Stimulated activated CD8-positive, alpha-beta memory T cell treated with anti-CD3 and anti-CD28 coated beads, Interleukin-7, amount 100 ng/mL, for 24 hours (primary cell): ENCODE measurements around the gene CPZ.

ENCODE experiments used
- DNase-seq: peaks from one replicate; pipeline ENCODE4 v3.0.0-alpha.2; 2020; ENCODE audit warnings: low read depth

CPZ gene

DNA sequence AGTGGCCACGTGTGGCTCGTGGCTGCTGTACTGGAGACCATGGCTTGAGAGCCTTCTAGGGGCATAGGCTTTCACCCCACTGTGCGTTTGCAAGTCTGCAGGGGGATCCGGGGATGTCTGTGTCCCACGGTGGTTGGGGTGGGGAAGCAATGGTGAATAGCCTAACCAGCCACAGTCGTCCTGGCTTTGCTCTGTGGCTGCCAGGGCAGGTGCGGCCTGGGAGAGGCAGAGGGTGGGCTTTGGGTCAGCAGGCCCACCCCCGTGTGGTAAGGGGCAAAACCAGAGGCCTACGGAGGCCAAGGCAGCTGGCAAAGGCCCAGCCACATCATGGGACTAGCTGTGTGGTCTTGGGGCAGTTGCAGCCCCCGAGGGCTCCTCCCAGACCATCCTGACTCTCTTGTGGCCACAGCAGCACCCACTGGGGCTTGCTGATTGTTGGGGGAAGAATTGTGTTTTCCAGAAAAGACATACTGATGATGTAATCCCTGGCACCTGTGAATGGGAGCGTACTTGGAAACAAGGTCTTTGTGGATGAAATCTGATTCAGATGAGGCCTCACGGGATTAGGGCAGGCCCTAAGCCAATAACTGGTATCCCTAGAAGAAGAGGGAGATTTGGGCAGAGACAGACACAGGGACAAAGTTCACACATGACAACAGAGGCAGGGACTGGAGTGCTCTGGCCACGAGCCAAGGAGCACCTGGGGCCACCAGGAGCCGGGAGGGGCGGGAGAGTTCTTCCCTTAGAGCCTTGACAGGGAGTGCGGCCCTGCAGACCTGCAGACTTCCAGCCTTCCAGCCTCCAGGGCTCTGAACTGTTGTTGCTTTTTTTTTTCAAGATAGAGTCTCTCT lies 2.9 kb downstream of the CPZ start:
- no peak for DNase-seq

- DNase-seq = no peak
These were observed 4.3 kb downstream of the CPZ start for GRCh38 chr4:8596891-8597290.

GRCh38 chr4:8597319-8597718 lies 4.8 kb downstream of the CPZ start:
- no peak for DNase-seq

- no peak for DNase-seq
These were observed 5.2 kb downstream of the CPZ start for GRCh38 chr4:8597791-8598190.

- no peak for DNase-seq
These were observed 6.0 kb downstream of the CPZ start for GRCh38 chr4:8598391-8599090.

DNA sequence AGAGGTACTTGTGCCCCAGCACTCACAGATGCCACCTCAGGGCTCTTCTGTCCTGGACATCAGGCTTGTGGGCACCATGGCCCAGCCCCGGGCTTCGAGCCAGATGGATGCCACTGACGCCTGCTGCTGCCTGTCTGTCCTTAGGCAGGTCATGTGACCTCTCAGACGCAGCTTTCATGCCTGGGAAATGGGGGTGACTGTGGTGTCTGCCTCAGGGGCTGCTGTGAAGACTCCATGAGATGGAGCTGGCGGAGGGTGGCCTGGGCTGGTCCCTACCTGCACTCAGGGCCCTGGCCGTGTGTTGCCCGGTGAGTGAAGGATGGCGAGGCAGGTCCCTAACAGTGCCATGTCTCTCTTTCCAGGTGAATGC lies 6.5 kb downstream of the CPZ start:
- no peak for DNase-seq

GRCh38 chr4:8599657-8600056 lies 7.1 kb downstream of the CPZ start:
- no peak for DNase-seq

DNA sequence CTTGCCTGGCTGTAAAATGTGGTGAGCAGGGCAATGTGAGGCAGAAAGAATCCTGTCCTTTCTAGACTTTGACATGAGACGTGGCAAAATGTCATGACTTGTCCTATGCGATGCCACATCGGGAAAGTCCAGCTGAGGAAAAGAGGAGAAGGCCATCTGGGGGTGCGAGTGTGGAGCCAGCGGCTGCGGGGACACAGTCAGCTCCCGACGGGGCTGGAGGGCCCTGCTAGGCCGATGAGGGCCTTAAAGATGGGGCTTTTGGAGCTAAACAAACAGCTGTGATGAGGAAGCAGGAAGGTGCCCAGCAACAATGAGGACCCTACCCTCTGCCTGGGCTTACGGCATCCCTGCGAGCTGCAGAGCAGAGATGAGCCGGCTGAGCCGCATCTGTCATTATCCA lies 7.7 kb downstream of the CPZ start:
- no peak for DNase-seq

DNA sequence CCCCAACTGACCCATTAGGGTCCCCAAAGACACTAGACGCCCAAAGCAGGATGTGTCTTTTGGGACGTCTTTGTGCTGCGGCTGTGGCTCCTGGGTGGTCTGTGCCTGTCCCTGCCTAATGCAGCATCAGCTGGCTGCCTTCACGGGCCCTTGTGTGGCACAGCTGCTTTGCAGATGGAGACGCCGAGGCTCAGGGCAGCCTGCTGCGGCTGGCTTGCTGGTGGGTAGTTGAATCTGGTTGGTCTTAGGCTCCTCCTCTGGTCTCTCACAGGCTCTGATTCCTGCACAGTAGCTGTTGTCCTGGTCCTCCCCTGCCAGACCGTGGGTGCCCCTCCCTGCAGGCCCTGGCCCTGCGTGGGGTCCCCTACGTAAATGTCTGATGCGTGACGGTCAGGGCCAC lies 8.1 kb downstream of the CPZ start:
- no peak for DNase-seq

DNA sequence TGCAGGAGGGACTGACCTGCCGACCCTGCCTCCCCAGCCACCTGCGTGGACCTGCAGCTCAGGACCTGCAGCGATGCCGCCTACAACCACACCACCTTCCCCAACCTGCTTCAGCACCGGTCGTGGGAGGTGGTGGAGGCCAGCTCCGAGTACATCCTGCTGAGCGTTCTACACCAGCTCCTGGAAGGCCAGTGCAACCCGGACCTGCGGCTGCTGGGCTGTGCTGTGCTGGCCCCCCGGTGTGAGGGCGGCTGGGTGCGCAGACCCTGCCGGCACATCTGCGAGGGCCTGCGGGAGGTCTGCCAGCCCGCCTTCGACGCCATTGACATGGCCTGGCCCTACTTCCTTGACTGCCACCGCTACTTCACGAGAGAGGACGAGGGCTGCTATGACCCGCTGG lies 8.5 kb downstream of the CPZ start:
- no peak for DNase-seq

GRCh38 chr4:8601556-8601955 lies 9.0 kb downstream of the CPZ start:
- DNase-seq = no peak

- DNase-seq = no peak
These were observed 10.3 kb downstream of the CPZ start for GRCh38 chr4:8602686-8603430.

DNA sequence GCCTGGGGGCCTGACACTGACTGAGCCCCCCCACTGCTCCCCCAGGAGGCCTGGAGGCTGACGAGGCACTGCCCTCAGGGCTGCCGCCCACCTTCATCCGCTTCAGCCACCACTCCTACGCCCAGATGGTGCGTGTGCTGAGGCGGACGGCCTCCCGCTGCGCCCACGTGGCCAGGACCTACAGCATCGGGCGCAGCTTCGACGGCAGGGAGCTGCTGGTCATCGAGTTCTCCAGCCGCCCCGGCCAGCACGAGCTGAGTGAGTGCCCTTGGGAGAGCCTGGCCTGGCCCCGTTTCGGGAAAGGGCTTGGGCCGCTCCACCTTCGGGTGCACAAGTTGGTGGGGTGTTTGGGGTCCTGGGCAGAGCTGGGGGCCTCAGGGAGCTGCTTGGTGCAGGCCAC lies 11.4 kb downstream of the CPZ start:
- no peak for DNase-seq

DNA sequence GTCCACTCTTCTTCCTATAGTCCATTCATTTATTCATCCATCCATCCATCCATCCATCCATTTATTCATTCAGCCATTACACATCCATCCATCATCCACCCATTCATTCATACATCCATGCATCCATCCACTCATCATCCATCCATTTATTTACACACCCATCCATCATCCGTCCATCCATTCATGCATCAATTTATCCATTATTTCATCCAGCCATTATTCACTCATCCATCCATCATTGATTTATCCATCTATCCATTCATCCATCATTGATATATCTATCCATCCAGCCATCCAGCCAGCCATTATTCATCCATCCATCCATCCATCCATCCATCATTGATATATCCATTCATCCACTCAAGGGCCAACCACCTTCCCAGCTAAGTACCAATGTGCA lies 12.7 kb downstream of the CPZ start:
- DNase-seq = no peak

- no peak for DNase-seq
These were observed 13.9 kb downstream of the CPZ start for GRCh38 chr4:8606476-8606875.

GRCh38 chr4:8606966-8607365 lies 14.4 kb downstream of the CPZ start:
- no peak for DNase-seq

DNA sequence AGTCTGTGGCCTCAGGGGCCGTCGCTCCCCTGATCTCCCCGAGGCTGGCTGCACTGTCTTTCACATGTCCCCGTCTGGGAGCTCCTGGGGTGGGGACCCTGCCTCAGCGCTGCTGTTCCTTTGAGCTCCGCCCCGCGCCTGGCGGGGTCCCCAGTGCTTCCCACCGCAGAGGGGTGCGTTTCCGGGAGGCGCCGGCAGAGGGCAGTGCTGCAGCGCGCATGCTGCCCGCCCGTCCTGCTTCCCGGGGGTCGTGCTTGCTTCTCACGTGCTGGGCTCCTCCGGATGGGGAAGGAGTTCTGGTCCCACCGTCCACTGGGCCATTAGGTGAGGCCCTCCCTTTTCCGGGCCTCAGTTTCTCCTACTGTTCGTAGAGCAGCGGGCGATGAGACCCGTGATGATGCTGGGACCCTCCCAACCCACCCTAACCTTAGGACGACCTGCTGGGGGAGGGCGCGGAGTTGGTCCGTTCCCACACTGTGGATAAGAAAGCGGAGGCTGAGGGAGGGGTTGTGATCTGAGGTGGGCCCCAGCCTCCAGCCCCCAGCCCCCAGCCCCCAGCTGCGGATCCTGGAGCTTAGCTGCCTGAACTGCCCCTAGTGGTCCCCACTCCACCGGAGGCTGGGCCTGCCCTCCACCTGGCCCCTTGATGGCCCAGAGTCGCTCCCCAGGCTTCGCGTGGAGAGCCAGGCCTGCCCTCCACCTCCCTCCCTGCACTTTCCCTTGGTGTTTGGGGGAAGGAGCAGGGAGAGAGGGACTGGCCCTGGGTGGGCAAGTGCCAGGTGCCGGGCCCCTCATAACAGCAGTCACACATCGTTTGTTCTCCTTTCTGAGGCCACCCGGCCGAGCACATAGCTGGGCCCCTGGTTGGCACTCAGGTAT lies 15.3 kb downstream of the CPZ start:
- peak; percentile 28 for DNase-seq

DNA sequence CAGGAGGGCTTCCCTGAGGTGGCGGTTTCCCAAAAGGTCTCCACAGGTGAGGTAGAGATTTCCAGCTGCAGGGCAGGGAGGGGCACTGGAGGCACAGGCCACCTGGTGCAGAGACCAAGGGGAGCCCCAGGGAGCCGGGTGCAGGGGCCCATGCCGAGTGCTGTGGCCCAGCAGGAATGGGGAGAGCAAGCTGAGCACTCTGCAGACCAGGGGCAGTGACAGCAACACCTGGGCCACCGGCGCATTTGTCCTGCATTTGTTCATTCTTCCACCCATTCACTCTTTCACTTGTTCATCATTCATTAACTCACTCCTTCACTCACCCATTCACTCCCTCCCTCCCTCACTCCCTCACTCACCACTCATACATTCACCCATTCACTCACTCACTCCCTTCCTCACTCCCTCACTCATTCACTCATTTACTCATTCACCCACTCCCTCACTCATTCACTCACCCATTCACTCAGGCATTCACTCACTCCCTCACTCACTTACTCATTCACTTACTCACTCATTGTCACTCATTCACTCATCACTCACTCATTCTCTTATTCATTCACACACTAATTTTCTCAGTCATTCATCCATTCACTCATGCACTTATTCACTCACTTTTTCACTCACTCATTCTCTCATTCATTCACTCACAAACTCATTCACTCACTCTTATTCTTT lies 16.3 kb downstream of the CPZ start:
- no peak for DNase-seq

- DNase-seq = no peak
These were observed 16.8 kb downstream of the CPZ start for GRCh38 chr4:8609406-8609805.

DNA sequence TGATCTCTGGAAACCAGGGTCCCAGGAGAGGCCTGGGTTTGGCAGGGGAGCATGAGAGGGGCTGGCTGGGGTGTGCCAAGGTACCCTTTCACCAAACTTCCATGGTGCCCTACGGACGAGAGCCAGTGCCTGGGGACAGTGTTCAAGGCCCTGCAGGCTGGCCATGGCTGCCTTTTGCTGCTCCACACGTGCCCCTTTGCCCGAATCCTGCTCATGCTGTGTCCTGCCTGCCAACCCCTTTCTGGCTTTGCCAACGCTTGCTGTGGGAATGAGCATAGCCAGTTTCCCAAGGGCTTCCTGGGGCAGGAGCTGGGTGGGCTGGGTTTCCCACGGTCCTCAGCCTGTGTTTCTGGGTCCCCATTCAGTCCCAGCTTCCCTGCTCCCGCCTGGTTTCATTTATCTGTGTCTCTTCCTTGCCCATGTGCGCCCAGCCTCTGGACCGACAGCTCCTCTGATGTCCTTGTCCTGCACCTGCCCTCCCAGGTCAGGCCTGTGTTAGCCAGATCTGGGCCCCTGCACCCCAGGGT lies 17.3 kb downstream of the CPZ start:
- no peak for DNase-seq
